ENCODE data around the gene RAB37.

The RAB37 gene

DNA sequence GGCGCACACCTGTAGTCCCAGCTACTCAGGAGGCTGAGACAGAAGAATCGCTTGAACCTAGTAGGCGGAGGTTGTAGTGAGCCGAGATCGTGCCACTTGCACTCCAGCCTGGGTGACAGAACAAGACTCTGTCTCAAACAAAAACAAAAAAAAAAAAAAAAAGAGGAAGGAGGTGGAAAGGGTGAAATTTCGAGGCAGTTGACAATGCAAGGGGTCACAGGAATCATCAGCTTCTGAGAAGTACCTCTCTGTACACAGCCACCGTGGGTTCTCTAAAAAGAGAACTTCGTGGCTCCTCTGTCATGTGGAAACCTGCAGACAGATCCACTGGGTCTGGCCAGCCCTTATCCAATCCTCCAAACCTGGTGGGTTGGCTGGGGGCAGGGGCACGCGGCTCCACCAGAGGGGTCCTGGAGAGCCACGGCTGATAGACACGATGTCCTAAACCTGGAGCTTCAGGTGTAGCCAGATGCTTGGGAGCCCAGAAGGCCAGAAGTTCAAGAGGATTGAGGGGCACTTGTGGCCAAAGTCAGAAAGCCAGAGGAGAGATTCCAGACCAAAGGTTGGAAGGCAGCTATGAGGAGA is 23.8 kb upstream of the RAB37 start:
- TF ChIP-seq CTCF (conservative IDR thresholded peaks at IDR 0.05; ENCODE audit: low read length) (no peak), EZH2phosphoT487 (IDR thresholded peaks at IDR 0.05; ENCODE audit: borderline replicate concordance) (no peak)
- H2AFZ ChIP-seq (ENCODE audit: low read length) = no peak overlapping the region

GRCh38 chr17:74715144-74715543 is 21.9 kb upstream of the RAB37 start:
- Histone ChIP-seq H3K9ac (ENCODE audit: low read depth, low read length, poor library complexity, severe bottlenecking) (no peak overlapping the region), H3K79me2 (ENCODE audit: insufficient read depth, low read length) (no peaks in the 10 kb centered on the region), H3K9me2 (replicated peaks; ENCODE audit: low read depth, low read length) (no peaks in the 10 kb centered on the region), H3K36me3 (ENCODE audit: insufficient read depth, low read length) (no peaks in the 10 kb centered on the region), H2AFZ (ENCODE audit: low read length) (no peak overlapping the region), H3F3A (ENCODE audit: low read depth) (no peaks in the 10 kb centered on the region), H3K4me1 (ENCODE audit: insufficient read depth, low read length, poor library complexity, severe bottlenecking) (no peaks in the 10 kb centered on the region), H4K20me1 (ENCODE audit: insufficient read depth, low read length, poor library complexity, severe bottlenecking) (no peaks in the 10 kb centered on the region), H3K27me3 (ENCODE audit: insufficient read depth, low read length, poor library complexity, severe bottlenecking) (no peaks in the 10 kb centered on the region), H3K4me2 (ENCODE audit: low read depth, low read length, poor library complexity, severe bottlenecking) (no peak overlapping the region), H3K4me3 (ENCODE audit: low read length, poor library complexity, severe bottlenecking) (no peak overlapping the region), H3K9me3 (ENCODE audit: insufficient read depth, low read depth, low read length) (no peaks in the 10 kb centered on the region)
- no peak for TF ChIP-seq EZH2phosphoT487 (IDR thresholded peaks at IDR 0.05; ENCODE audit: borderline replicate concordance)
- TF ChIP-seq CTCF (conservative IDR thresholded peaks at IDR 0.05; ENCODE audit: low read length) = no peak

More for the DNA sequence above, 23.8 kb upstream of the RAB37 start:
- Histone ChIP-seq H3K9me3 (ENCODE audit: insufficient read depth, low read depth, low read length) (no peaks in the 10 kb centered on the region), H3K4me2 (ENCODE audit: low read depth, low read length, poor library complexity, severe bottlenecking) (no peak overlapping the region), H3K9me2 (replicated peaks; ENCODE audit: low read depth, low read length) (no peaks in the 10 kb centered on the region), H3K4me3 (ENCODE audit: low read length, poor library complexity, severe bottlenecking) (no peak overlapping the region), H3K27me3 (ENCODE audit: insufficient read depth, low read length, poor library complexity, severe bottlenecking) (no peaks in the 10 kb centered on the region), H3K36me3 (ENCODE audit: insufficient read depth, low read length) (no peaks in the 10 kb centered on the region), H4K20me1 (ENCODE audit: insufficient read depth, low read length, poor library complexity, severe bottlenecking) (no peaks in the 10 kb centered on the region), H3K79me2 (ENCODE audit: insufficient read depth, low read length) (no peaks in the 10 kb centered on the region), H3K9ac (ENCODE audit: low read depth, low read length, poor library complexity, severe bottlenecking) (no peak overlapping the region), H3F3A (ENCODE audit: low read depth) (no peaks in the 10 kb centered on the region), H3K4me1 (ENCODE audit: insufficient read depth, low read length, poor library complexity, severe bottlenecking) (no peaks in the 10 kb centered on the region)

DNA sequence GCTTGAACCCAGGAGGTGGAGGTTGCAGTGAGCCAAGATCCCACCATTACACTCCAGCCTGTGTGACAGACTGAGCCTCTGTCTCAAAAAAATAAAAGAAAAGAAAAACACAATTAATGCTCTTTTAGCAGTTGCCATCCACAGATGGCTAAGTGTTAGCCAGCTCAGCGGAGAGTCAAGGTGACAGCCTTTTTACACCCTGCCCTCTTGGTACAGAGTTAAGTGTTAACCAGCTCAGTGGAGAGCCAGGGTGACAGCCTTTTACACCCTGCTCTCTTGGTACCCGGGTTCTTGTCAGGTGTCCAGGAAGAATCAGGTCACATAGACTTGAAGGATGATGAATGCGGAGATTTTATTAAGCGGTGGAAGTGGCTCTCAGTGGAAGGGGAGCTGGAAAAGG is 16.6 kb upstream of the RAB37 start:
- Histone ChIP-seq H3K4me2 (ENCODE audit: low read depth, low read length, poor library complexity, severe bottlenecking) (no peak overlapping the region), H3K4me3 (ENCODE audit: low read length, poor library complexity, severe bottlenecking) (no peak overlapping the region), H3K9me3 (ENCODE audit: insufficient read depth, low read depth, low read length) (no peaks in the 10 kb centered on the region), H3K79me2 (ENCODE audit: insufficient read depth, low read length) (no peaks in the 10 kb centered on the region), H3K4me1 (ENCODE audit: insufficient read depth, low read length, poor library complexity, severe bottlenecking) (peaks cover 15% of the 10 kb centered on the region), H4K20me1 (ENCODE audit: insufficient read depth, low read length, poor library complexity, severe bottlenecking) (no peaks in the 10 kb centered on the region), H3K36me3 (ENCODE audit: insufficient read depth, low read length) (no peaks in the 10 kb centered on the region), H3K9ac (ENCODE audit: low read depth, low read length, poor library complexity, severe bottlenecking) (no peak overlapping the region), H3K27me3 (ENCODE audit: insufficient read depth, low read length, poor library complexity, severe bottlenecking) (no peaks in the 10 kb centered on the region), H3F3A (ENCODE audit: low read depth) (no peaks in the 10 kb centered on the region), H3K9me2 (replicated peaks; ENCODE audit: low read depth, low read length) (no peaks in the 10 kb centered on the region), H2AFZ (ENCODE audit: low read length) (no peak overlapping the region)
- TF ChIP-seq EZH2phosphoT487 (IDR thresholded peaks at IDR 0.05; ENCODE audit: borderline replicate concordance) (no peak), CTCF (conservative IDR thresholded peaks at IDR 0.05; ENCODE audit: low read length) (no peak)

Data from Loucy (cell line).